DMS53 treated with DMSO at 0.1 percent for 48 hours (cell line): ENCODE measurements around the gene IRF2.

ENCODE experiments used
- DNase-seq: peaks from one replicate; lab custom pipeline; 2025; ENCODE audit not compliant: unreplicated experiment; lab: John Stamatoyannopoulos, UW

Gene IRF2

DNA sequence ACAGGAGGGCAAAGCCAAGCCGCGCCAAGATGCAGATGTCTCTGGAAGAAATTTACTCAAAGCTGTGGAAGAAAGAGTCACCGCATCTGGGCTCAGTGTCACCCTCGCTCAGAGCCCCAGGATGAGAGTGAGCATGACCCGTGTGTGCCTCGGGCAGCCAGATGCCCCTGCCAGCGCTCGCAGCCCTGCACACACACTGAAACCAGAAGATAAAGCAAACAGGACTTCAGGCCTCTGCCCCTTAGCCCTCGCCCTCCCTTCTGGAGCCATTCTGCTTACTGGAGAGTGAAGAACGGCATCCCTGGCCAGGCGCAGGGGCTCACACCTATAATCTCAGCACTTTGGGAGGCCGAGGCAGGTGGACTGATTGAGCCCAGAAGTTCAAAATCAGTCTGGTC, 103.0 kb downstream of the IRF2 start:
- DNase-seq, result no peak

DNA sequence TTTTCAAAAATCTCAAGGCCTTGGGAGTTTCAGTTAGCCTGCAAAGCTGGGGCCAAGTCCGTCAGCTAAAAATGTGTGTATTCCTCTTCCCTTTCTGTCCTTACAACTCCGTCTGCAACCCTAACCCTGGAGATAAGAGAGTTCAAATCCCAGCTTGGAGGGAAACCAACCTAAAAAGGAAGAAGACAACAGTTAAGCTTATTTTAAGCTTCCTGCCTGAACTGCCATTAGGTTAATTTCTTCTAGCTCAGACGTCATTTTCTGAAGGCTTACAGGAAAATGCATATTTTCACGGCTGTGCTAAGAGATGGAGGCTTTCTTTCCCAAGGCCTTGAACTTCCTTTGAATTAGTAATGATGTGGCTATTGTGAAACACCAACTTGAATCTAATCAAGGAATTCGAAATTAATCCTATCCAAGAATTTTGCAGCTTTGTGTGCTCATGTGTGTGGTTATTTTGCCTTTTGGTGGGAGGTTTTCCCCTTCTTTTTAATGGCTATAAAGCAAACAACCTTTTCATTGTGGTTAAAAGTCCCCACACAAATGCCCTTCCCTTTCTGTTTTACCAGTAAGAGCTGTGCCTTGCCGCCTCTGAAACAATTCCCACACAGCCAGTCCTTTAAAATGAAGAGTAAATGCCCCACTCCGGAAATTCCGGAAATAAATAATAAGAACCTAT, 103.5 kb downstream of the IRF2 start:
- DNase-seq, result no peak

- no peak for DNase-seq
These were observed 104.5 kb downstream of the IRF2 start for GRCh38 chr4:184369871-184370270.

DNA sequence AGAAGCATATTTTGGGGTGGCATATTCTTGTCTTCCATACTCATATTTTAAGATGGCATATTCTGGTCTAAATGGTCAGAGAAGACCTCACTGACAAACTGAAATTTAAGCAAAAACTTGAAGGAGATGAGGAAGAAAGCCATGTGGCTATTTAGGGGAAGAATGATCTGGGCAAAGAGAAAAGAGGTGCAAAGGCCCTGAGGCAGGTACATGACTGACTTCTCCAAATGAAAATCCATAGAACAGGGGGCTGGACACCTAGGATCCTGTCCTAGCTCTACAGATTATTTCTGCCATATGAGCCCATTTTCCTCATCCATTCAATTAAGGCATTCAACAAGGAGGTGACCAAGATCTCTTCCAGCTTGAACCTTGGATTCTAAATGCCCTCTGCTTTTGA, 105.6 kb downstream of the IRF2 start:
- DNase-seq, result no peak

DNA sequence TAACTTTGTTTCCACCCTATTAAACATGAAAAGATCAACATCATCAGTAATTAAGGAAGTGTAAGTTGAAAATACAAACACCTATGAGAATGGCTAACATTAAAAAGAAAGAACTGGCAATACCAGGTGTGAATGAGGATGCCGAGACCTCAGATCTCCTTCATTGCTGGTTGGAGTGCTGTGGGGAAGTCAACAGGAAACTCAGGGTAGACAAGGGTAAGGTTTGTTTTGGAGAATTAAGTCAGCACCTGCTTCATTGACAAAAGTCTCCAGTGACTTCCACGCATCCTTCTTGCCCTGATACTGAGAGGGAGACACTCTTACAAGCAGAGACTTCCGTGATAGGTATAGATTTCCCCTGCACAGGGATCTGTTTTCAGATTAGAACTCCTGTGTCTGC, 106.1 kb downstream of the IRF2 start:
- no peak for DNase-seq

GRCh38 chr4:184364100-184364921, 110.0 kb downstream of the IRF2 start:
- DNase-seq, result no peak

- no peak for DNase-seq
These were observed 111.1 kb downstream of the IRF2 start for GRCh38 chr4:184363258-184363657.

GRCh38 chr4:184362396-184362795, 112.0 kb downstream of the IRF2 start:
- no peak for DNase-seq

DNA sequence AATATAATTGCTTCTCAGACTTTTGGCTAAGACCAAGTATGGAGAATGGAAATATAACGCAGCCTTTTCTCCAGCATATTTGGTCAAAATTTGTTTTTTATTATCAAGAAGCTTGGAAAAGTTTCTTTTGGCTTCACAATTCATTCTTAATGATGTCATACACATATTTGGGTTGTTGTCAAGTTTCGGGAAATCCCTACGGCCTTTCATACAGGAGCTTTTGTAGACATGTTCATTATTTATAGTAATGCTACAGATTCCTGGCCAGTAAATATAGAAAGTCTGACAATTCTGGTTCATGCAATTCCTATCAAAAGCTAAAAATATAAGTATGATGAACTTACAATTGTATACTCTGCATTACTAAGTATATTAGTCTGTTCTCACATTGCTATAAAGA, 112.9 kb downstream of the IRF2 start:
- no peak for DNase-seq

DNA sequence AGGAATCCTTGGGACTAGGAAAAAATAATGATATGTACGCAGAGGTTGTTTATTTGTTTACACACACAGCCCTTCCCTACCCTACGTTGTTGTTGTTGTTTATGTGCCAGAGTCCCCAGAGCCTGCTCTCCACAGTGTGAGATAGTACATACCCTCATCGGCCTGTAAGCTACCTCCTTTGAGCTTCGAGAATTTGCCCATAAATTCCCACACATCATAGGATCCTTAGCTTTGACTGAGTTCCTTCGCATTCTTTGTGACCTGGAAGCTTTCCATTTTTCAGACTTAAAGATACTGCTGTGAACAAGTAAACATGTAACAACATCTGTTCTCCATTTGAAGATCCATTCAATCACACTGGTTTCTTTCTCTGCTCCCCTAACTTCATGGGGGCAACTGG, 114.5 kb downstream of the IRF2 start:
- no peak for DNase-seq

GRCh38 chr4:184358521-184359232, 115.7 kb downstream of the IRF2 start:
- no peak for DNase-seq

DNA sequence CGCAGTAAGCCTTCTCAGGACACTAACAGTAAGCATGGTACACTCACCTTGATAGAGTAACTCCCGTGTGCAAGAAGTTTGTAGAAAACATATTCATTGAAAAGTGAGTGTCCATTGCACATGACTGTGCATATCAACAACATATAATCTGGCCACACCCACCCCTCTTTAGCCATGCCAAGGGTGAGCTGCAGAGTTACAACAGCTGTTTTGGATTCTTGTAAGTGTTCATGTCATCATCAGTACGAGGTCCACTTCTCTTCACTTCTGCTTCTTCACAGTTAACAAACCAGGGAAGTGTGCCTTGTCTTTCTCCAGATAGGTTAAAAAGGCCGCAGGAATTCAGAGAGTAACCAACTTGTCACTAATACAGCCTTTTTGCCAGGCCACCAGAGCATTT, 116.6 kb downstream of the IRF2 start:
- no peak for DNase-seq

- DNase-seq, result no peak
These were observed 117.2 kb downstream of the IRF2 start for GRCh38 chr4:184357165-184357564.

- no peak for DNase-seq
These were observed 118.0 kb downstream of the IRF2 start for GRCh38 chr4:184356366-184356765.

DNA sequence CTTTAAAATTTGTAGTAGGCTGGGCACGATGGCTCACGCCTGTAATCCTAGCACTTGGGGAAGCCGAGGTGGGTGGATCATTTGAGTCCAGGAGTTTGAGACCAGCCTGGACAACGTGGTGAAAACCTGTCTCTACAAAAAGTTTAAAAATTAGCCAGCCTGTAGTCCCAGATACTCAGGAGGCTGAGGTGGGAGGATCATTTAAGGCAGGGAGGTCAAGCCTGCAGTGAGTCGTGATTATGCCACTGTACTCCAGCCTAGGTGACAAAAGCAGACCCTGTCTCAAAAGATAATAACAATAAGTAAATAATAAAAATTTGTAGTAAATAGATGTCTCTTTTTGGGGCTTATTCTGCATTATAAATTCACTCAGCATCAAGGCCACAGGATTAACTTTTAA, 118.5 kb downstream of the IRF2 start:
- no peak for DNase-seq

DNA sequence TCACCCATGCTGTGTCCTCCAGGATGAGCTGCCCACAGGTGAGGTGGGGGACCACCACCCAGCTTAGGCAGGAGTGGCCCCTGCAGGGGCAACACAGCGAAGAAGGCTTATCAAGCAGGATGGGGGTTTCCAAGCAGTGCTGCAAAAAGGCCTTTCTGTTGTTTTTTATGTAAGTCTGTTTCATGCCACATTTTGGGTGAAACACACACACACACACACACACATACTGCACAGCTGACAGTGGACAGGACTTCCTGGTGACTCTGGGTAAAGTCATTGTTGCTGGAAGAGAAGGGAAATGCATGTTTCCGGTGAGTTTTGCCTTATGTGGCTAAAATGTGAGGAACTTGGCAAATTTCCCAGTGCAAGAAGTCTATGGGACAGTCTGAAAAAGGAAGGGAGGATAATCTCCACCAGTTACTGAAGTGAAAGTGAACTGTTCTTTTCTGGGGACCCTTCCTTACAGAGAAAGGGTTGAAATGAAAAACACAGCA, 119.2 kb downstream of the IRF2 start:
- DNase-seq, result peak; percentile 15

DNA sequence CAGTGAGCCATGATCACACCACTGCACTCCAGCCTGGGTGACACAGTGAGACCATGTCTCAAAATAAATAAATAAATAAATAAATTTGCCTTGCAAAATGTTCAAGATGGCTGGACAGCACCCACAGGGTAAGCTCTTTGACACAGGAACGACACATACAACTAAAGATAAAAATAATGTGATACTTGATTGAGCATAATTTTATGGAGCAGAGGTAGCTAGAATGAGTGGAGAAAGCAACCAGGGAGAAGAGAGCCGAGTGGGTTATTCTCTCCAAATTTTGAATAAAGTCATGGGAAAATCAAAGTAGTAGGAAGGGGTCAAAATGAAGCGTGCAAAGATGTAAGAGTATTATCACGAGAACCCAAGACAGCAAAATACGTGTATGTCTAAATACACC, 121.5 kb downstream of the IRF2 start:
- DNase-seq, result no peak

DNA sequence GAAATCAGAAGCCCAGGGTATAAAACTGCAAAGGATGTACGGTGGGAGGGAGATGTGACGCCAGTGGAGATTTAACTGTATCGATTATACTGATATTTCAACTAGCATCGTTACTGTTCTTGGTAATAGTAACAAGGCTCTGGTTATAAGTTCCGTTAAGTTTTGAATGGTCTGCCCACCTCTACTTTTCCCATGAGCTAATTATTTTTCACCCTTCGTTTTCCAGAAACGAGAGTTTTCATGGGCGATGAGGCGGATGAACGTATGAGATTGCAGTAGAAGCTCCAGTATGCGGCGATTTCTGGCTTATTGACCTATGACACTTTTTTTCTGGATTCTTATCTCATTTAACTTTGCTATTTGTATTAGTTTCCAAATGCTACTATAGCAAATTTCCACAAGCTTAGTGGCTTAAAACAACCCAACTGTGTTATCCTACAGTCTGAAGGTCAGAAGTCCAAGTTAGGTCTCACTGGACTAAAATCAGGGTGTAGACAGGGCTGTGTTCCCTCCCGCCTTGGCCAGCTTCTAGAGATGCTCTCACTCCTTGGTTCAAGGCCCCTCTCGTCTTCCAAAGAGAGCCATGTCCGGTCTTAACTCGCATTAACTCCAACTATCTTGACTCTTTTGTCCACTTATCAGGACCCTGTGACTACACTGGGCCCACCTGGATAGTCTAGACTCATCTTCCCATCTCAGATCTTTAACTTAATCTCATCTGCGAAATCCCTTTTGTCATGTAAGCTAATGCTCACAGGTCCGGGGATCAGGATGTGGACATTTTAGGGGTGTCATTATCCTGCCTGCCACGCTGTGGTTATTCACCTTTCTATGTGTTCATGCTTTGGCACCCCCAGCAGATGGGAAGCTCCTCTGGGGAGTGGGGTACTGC, 122.5 kb downstream of the IRF2 start:
- no peak for DNase-seq

DNA sequence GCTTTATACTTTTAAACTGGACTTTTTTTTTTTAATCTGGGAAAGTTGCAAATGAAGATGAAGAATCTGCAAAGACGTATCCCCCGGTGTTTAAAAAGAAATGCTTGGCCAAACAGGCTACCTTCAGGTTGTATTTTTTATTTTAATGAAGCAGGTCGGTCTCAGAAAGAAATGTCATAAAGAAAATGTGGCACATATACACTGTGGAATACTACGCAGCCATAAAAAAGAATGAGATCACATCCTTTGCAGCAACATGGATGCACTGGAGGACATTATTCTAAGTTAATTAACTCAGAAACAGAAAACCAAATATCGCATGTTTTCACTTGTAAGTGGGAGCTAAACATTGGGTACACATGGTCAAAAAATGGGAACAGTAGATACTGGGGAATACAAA, 123.4 kb downstream of the IRF2 start:
- no peak for DNase-seq

GRCh38 chr4:184350213-184350817, 124.0 kb downstream of the IRF2 start:
- no peak for DNase-seq
